GM19438 (cell line): ENCODE measurements around the gene TAS2R39.
"Not testable (repeated sequence)": the region's sequence is repeated elsewhere in the genome, so short reads cannot be mapped to it uniquely, and the experiment has no call there.

Experiments
- ATAC-seq: cut with Tn5 transposase; IDR thresholded peaks from one replicate; pipeline ENCODE4 v1.9.1; 2021; ENCODE audit warnings: low read depth; ENCODE audit not compliant: unreplicated experiment

TAS2R39 gene

GRCh38 chr7:143183024-143183423 lies at the start of gene TAS2R39:
TAS2R39 (plus strand) TSS chr7:143183419; CDS start chr7:143183419, 0 bp downstream.
- no peak for ATAC-seq

GRCh38 chr7:143147070-143147469 lies 36.1 kb upstream of the TAS2R39 start:
- no peak for ATAC-seq

- no peak for ATAC-seq
Measured at GRCh38 chr7:143148050-143148449, 35.2 kb upstream of the TAS2R39 start.

- no peak for ATAC-seq
Measured at GRCh38 chr7:143148651-143149050, 34.6 kb upstream of the TAS2R39 start.

GRCh38 chr7:143150696-143151095 lies 32.5 kb upstream of the TAS2R39 start:
- not testable (repeated sequence) for ATAC-seq

GRCh38 chr7:143158617-143159016 lies 24.6 kb upstream of the TAS2R39 start:
- not testable (repeated sequence) for ATAC-seq

- ATAC-seq: no peak
Measured at GRCh38 chr7:143171697-143172096, 11.5 kb upstream of the TAS2R39 start.

GRCh38 chr7:143172354-143172753 lies 10.9 kb upstream of the TAS2R39 start:
- ATAC-seq: no peak

GRCh38 chr7:143176128-143176527 lies 7.1 kb upstream of the TAS2R39 start:
- no peak for ATAC-seq

- ATAC-seq: no peak
Measured at GRCh38 chr7:143177374-143178119, 5.7 kb upstream of the TAS2R39 start.

- not testable (repeated sequence) for ATAC-seq
Measured at GRCh38 chr7:143180771-143181170, 2.4 kb upstream of the TAS2R39 start.

- no peak for ATAC-seq
Measured at GRCh38 chr7:143181349-143181748, 1.9 kb upstream of the TAS2R39 start.

- no peak for ATAC-seq
Measured at GRCh38 chr7:143185551-143185950, 2.3 kb downstream of the TAS2R39 start.

- no peak for ATAC-seq
Measured at GRCh38 chr7:143188994-143189393, 5.8 kb downstream of the TAS2R39 start.

GRCh38 chr7:143193880-143194279 lies 10.7 kb downstream of the TAS2R39 start:
- ATAC-seq: no peak

GRCh38 chr7:143199040-143199439 lies 15.8 kb downstream of the TAS2R39 start:
- no peak for ATAC-seq

- ATAC-seq: no peak
Measured at GRCh38 chr7:143202161-143202560, 18.9 kb downstream of the TAS2R39 start.

GRCh38 chr7:143203386-143203785 lies 20.2 kb downstream of the TAS2R39 start:
- no peak for ATAC-seq

GRCh38 chr7:143205560-143206293 lies 22.5 kb downstream of the TAS2R39 start:
- peak; percentile 92 for ATAC-seq

GRCh38 chr7:143210541-143210940 lies 27.3 kb downstream of the TAS2R39 start:
- no peak for ATAC-seq

GRCh38 chr7:143213478-143213877 lies 30.3 kb downstream of the TAS2R39 start:
- ATAC-seq: not testable (repeated sequence)
